Subcutaneous adipose tissue (tissue), 4 donors: ENCODE measurements around the gene ULBP1. TPM values are rescaled to one million over a fixed set of nuclear protein-coding genes. Genes with fewer than 3 reads are reported as not detected.

Experiments
- CTCF ChIP-seq: fragments of 450-650 bp; IDR thresholded peaks from one replicate; pipeline ENCODE4 v1.5.1; 2016; ENCODE audit warnings: low read depth, mild to moderate bottlenecking, control low read depth, antibody characterized with exemption, moderate library complexity
- total RNA-seq, 4 donors: library from RNA; depleted of rRNA; stranded (reverse); fragments of >200 nt; gene quantifications; one replicate each; pipeline ENCODE4 v1.1.0, GENCODE V29; 2016

Gene ULBP1
- total RNA-seq, 4 donors from 2014 or later = 0.34 TPM; not detected in 3

DNA sequence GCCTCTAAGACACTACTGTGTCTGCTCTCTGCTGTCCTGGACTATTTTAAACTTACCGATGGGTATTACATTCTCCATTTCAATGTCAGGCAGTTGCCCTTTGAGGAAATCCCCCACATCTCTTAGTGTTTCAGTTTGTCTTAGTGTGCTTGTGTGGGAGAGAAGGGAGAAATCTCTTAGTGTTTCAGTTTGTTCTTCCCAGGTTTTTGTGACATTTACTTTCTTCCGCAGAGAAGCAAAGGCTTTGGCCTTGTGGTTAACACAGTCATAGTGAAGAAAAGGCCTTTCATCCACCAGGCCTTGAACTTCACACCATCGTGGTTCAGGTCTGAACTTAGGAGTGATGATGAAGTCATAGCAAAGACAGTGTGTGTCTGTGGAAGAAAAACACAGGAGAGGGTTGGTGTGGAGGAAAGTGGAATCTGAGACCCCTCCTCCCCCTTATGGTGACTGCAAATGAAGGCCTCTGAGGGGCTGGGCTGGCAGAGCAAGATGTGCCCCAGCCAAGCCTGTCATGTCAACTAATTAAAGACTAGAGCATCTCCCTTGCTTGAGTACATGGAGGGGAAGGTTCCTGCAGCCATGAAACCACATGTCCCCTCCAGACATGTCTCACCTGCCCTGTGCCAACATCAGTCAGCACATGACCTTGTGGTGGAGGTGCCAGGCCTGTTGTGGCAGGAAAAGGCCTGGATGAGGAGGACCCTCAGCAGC, 37.7 kb downstream of the ULBP1 start:
- no peak for TF ChIP-seq CTCF

DNA sequence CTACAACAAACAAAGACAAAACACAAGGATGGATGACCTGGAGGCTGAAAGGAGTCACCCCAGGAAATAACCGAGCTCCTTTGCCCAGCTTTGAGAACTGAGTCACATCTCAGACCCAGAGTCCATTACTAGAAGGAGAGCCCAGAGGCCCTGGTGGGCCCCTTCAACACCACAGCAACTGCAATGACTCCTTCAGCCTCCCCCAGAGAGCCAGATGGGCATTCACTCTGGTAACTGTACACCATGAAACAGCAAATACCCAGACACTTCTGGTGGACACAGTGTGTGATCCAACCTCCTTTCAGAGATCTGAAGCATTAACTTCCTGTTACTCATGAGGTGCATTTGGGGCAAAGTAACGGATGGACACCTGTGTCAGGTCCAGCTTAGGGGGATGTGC, 39.0 kb downstream of the ULBP1 start:
- TF ChIP-seq CTCF = no peak

DNA sequence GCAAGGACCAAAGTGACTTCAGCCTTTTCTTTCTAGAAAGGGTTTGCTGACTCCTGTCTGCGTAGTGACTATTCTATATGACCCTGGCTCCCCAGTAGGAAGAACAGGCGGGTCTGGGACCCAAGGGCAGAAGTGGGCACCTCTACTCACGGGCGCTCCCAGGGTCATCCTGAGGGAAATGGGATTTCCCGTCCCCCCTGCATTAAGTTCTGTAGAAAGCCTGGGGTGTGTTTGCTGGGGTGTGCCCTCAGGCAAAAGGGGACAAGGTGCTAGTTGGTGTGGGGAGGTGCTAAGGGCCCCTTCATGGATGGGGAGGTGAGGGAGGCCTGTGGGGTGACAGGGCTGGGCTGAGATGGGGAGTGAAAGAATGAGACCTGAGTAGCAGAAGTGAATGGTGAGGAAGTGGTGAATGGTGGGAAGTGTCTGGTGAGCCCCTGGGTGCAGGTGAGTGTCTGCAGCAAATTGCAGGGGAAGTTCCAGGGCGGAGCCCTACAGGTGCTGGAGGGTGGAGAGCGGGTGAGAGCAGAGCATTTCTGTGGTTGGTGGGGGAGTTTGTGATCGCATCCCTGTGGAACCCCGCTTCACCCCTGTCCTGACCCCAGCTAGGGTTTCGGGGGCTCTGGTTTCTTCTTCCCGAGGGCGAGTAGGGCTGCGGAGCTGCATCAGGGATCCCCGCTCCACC, 40.5 kb downstream of the ULBP1 start:
- no peak for TF ChIP-seq CTCF

- TF ChIP-seq CTCF = no peak
Measured at GRCh38 chr6:150004783-150005717, 41.3 kb downstream of the ULBP1 start.

GRCh38 chr6:150005761-150006651, 42.3 kb downstream of the ULBP1 start:
- TF ChIP-seq CTCF = no peak

- TF ChIP-seq CTCF = no peak
Measured at GRCh38 chr6:150006961-150007464, 43.3 kb downstream of the ULBP1 start.
